Liver (tissue), 9 donors: ENCODE results near the gene KIAA1217. TPM values are rescaled to one million over a fixed set of nuclear protein-coding genes. Genes with fewer than 3 reads are reported as not detected.

Experiments
- DNase-seq: peaks from one replicate; pipeline ENCODE4 v3.0.0-alpha.2; 2017; ENCODE audit warnings: low spot score
- H3K27ac ChIP-seq, 2 donors: one replicate each; pipeline ENCODE4 v1.7.0; 2013; ENCODE audit warnings: inconsistent platforms in 2 of 2, low read length in 2 of 2, control low read depth in 1 of 2, low read depth in 1 of 2, mild to moderate bottlenecking in 1 of 2
- H3K27me3 ChIP-seq, 4 donors: one replicate each; pipeline versions ENCODE4 v1.6.1 to v1.7.0; 2013; ENCODE audit warnings: low read length in 3 of 4, inconsistent platforms in 1 of 4, mild to moderate bottlenecking in 1 of 4, moderate library complexity in 1 of 4; ENCODE audit not compliant: control insufficient read depth in 4 of 4, insufficient read depth in 4 of 4
- H3K36me3 ChIP-seq, 4 donors: one replicate each; pipeline versions ENCODE4 v1.6.1 to v1.7.0; 2013; ENCODE audit warnings: low read length in 3 of 4, mild to moderate bottlenecking in 3 of 4, low read depth in 1 of 4, moderate library complexity in 1 of 4; ENCODE audit not compliant: control insufficient read depth in 4 of 4, insufficient read depth in 3 of 4
- H3K4me1 ChIP-seq, 4 donors: one replicate each; pipeline versions ENCODE4 v1.6.1 to v1.7.0; 2013; ENCODE audit warnings: low read length in 3 of 4, mild to moderate bottlenecking in 3 of 4, moderate library complexity in 1 of 4; ENCODE audit not compliant: control insufficient read depth in 4 of 4, insufficient read depth in 4 of 4
- H3K4me3 ChIP-seq, 3 donors: one replicate each; pipeline versions ENCODE4 v1.6.1 to v1.7.0; 2013; ENCODE audit warnings: low read length in 3 of 3, control low read depth in 1 of 3, low read depth in 1 of 3, mild to moderate bottlenecking in 1 of 3
- H3K9ac ChIP-seq, 2 donors: one replicate each; pipeline ENCODE4 v1.7.0; 2013; ENCODE audit warnings: low read length in 2 of 2, mild to moderate bottlenecking in 2 of 2, moderate library complexity in 2 of 2, control low read depth in 1 of 2, low read depth in 1 of 2
- H3K9me3 ChIP-seq, 4 donors: one replicate each; pipeline versions ENCODE4 v1.6.1 to v1.7.0; 2013; ENCODE audit warnings: low read length in 3 of 4; ENCODE audit not compliant: control insufficient read depth in 4 of 4
- ATF3 ChIP-seq: IDR thresholded peaks from 2 replicates; pipeline ENCODE4 v1.6.1; 2016; ENCODE audit warnings: antibody characterized with exemption
- CTCF ChIP-seq: fragments of 150-350 bp; IDR thresholded peaks from 2 replicates; pipeline ENCODE4 v1.5.1; 2017; ENCODE audit warnings: improper control_type of control experiment, low read depth, low read length; ENCODE audit not compliant: missing input control
- FOXA1 ChIP-seq: IDR thresholded peaks from 2 replicates; pipeline ENCODE4 v1.6.1; 2016; ENCODE audit warnings: antibody characterized with exemption
- FOXA2 ChIP-seq: IDR thresholded peaks from 2 replicates; pipeline ENCODE4 v1.6.1; 2016; ENCODE audit warnings: antibody characterized with exemption
- GABPA ChIP-seq, 2 donors: IDR thresholded peaks in 1 of 2; conservative IDR thresholded peaks in 1 of 2; 2 replicates each; pipeline ENCODE4 v1.6.1; 2016; ENCODE audit warnings: antibody characterized with exemption in 2 of 2, mild to moderate bottlenecking in 1 of 2, moderate library complexity in 1 of 2
- HNF4A ChIP-seq, 2 donors: conservative IDR thresholded peaks; 2 replicates each; pipeline ENCODE4 v1.6.1; 2016; ENCODE audit warnings: antibody characterized with exemption in 2 of 2, mild to moderate bottlenecking in 2 of 2
- HNF4G ChIP-seq: IDR thresholded peaks from 2 replicates; pipeline ENCODE4 v1.6.1; 2016; ENCODE audit warnings: antibody characterized with exemption
- JUND ChIP-seq, 2 donors: IDR thresholded peaks; 2 replicates each; pipeline ENCODE4 v1.6.1; 2016; ENCODE audit warnings: antibody characterized with exemption in 2 of 2
- MAX ChIP-seq: IDR thresholded peaks from 2 replicates; pipeline ENCODE4 v1.6.1; 2016; ENCODE audit warnings: antibody characterized with exemption
- NR2F2 ChIP-seq: IDR thresholded peaks from 2 replicates; pipeline ENCODE4 v1.6.1; 2016; ENCODE audit warnings: antibody characterized with exemption
- RAD21 ChIP-seq, 2 donors: IDR thresholded peaks; 2 replicates each; pipeline ENCODE4 v1.6.1; 2016; ENCODE audit warnings: antibody characterized with exemption in 2 of 2, mild to moderate bottlenecking in 2 of 2
- RXRA ChIP-seq, 2 donors: IDR thresholded peaks; 2 replicates each; pipeline ENCODE4 v1.6.1; 2017 to 2018; ENCODE audit warnings: antibody characterized with exemption in 2 of 2, mild to moderate bottlenecking in 1 of 2
- SP1 ChIP-seq: IDR thresholded peaks from 2 replicates; pipeline ENCODE4 v1.6.1; 2018; ENCODE audit warnings: antibody characterized with exemption, mild to moderate bottlenecking
- TAF1 ChIP-seq: conservative IDR thresholded peaks from 2 replicates; pipeline ENCODE4 v1.6.1; 2016; ENCODE audit warnings: antibody characterized with exemption, mild to moderate bottlenecking
- ZBTB33 ChIP-seq: IDR thresholded peaks from 2 replicates; pipeline ENCODE4 v1.6.1; 2016; ENCODE audit warnings: antibody characterized with exemption
- WGBS: extraction: QIAGEN DNeasy Blood & Tissue Kit; methylation state at CpG from one replicate; pipeline ENCODE4 v1.1.7; 2013; 5-methylcytosine and 5-hydroxymethylcytosine counted together
- polyA plus RNA-seq, 2 donors: library from polyadenylated mRNA; stranded (reverse) in 1 of 2; unstranded in 1 of 2; fragments of 200-250 nt in 1 of 2; fragments of >200 nt in 1 of 2; fragmentation: Nextera tagmentation in 1 of 2; extraction: Ambion mirVana in 1 of 2; gene quantifications; one replicate each; pipeline versions ENCODE4 v1.2.1 to v1.2.3, GENCODE V29; 2013 to 2015
- total RNA-seq, 2 donors: library from RNA; depleted of rRNA; stranded (reverse); fragments of >200 nt; gene quantifications; one replicate each; pipeline ENCODE4 v1.2.3, GENCODE V29; 2014
- TF ChIP-seq, protein P1 (sequence below): IDR thresholded peaks from 2 replicates; pipeline ENCODE4 v1.6.1; 2016; ENCODE audit warnings: antibody characterized with exemption, mild to moderate bottlenecking
- donor health status: healthy.
- donor health status: healthy.
- donor health status: healthy.
- donor health status: healthy.
- donor health status: healthy.

The KIAA1217 gene
- total and polyA plus RNA-seq, 4 donors = 4.5 to 12.8 (median 6.8) TPM

DNA sequence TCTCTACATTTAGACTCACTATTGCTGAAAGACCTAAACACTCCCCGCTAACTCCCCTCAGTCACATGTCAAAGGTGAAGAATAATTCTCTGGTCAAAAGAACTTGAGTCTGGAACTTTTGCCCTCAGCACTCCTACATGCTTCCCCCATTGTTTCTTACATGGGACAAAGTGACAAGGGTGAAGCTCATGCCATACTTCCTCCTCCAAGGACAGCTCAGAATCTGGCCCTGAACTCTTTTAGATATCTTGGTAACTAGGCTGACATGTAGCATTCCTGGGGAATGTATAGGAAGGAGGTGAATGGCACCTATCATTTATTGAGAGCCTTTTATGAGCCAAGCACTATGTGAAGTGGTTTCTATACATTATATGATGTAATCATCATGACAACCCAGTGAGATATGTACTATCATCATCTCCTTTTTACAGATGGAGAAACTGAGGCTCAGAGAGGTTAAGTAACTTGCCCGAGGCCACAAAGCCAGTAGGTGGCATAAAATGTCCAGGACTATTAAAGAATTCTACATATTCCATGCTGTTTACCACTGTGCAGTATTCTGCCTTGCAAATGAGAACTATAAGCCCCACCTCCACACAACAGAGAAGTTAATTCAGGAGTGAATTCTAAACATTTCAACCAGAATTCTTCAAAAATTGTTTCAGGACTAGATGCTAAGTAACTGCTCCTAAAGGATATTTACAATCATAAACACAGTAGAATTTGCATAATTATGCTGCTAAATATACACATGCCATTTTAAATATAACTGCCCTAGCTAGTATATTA lies 268.2 kb downstream of the KIAA1217 start:
- H3K4me1 ChIP-seq = peaks cover 0 to 9% (median 2%) of the 10 kb centered on the region in 4 donors
- 97% methylated on average over 2 of the region's 2 CpGs for WGBS
- H3K9ac ChIP-seq = no peak overlapping the region
- peaks cover 0 to 4% (median 0%) of the 10 kb centered on the region in 4 donors for H3K9me3 ChIP-seq
- peaks cover 1 to 27% (median 19%) of the 10 kb centered on the region in 4 donors for H3K36me3 ChIP-seq
- H3K4me3 ChIP-seq = no peak overlapping the region
- no peak overlapping the region for H3K27ac ChIP-seq
- DNase-seq = no peak
- TF ChIP-seq NR2F2 (no peak), SP1 (no peak), HNF4A (conservative IDR thresholded peaks at IDR 0.05) (no peak), MAX (no peak), RXRA (IDR thresholded peaks at IDR 0.05) (no peak), FOXA1 (no peak)
- TF ChIP-seq, protein P1, sequence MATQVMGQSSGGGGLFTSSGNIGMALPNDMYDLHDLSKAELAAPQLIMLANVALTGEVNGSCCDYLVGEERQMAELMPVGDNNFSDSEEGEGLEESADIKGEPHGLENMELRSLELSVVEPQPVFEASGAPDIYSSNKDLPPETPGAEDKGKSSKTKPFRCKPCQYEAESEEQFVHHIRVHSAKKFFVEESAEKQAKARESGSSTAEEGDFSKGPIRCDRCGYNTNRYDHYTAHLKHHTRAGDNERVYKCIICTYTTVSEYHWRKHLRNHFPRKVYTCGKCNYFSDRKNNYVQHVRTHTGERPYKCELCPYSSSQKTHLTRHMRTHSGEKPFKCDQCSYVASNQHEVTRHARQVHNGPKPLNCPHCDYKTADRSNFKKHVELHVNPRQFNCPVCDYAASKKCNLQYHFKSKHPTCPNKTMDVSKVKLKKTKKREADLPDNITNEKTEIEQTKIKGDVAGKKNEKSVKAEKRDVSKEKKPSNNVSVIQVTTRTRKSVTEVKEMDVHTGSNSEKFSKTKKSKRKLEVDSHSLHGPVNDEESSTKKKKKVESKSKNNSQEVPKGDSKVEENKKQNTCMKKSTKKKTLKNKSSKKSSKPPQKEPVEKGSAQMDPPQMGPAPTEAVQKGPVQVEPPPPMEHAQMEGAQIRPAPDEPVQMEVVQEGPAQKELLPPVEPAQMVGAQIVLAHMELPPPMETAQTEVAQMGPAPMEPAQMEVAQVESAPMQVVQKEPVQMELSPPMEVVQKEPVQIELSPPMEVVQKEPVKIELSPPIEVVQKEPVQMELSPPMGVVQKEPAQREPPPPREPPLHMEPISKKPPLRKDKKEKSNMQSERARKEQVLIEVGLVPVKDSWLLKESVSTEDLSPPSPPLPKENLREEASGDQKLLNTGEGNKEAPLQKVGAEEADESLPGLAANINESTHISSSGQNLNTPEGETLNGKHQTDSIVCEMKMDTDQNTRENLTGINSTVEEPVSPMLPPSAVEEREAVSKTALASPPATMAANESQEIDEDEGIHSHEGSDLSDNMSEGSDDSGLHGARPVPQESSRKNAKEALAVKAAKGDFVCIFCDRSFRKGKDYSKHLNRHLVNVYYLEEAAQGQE = no peak
- no peaks in the 10 kb centered on the region for H3K27me3 ChIP-seq

DNA sequence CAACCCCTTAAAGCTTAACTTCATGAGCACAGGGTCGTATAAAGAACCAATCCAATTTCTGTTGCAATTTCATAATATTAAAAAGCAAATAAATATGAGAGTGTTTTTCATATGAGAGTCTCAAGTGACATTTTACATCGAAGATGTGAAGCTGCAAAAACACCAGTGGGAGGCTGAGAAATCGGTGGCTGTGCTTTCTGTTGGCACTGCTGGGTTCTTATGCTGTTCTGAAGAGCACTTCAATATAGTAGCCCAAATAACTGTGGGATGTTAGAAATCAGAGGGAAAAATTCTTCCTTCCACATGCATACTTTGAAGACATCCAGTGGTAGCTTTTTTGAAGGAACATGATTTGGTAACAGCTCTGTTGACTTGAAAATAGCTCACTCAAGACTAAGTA lies 269.0 kb downstream of the KIAA1217 start:
- TF ChIP-seq GABPA (IDR thresholded peaks at IDR 0.05 in 1 of 2, conservative IDR thresholded peaks at IDR 0.05 in 1 of 2) (no peak), RXRA (IDR thresholded peaks at IDR 0.05) (no peak), ATF3 (no peak), JUND (IDR thresholded peaks at IDR 0.05) (no peak), HNF4A (conservative IDR thresholded peaks at IDR 0.05) (no peak), MAX (no peak), CTCF (no peak), FOXA1 (no peak), NR2F2 (no peak), HNF4G (no peak), TAF1 (no peak), FOXA2 (no peak), ZBTB33 (no peak), RAD21 (IDR thresholded peaks at IDR 0.05) (no peak)
- TF ChIP-seq, protein P1 = no peak
- peaks cover 0 to 9% (median 2%) of the 10 kb centered on the region in 4 donors for H3K4me1 ChIP-seq
- no peak overlapping the region for H3K4me3 ChIP-seq
- no peaks in the 10 kb centered on the region for H3K27me3 ChIP-seq
- H3K36me3 ChIP-seq = peaks cover 1 to 19% (median 15%) of the 10 kb centered on the region in 4 donors
- no peak for DNase-seq
- H3K9ac ChIP-seq = no peak overlapping the region
- WGBS = 93% methylated on average over 3 of the region's 3 CpGs
- peaks cover 0 to 4% (median 0%) of the 10 kb centered on the region in 4 donors for H3K9me3 ChIP-seq
- no peak overlapping the region for H3K27ac ChIP-seq
